HG02981 (cell line): ENCODE data around the gene SMARCD3.

Experiments used
- ATAC-seq: cut with Tn5 transposase; IDR thresholded peaks from one replicate; pipeline ENCODE4 v1.9.1; 2021; ENCODE audit warnings: mild to moderate bottlenecking, moderate library complexity; ENCODE audit not compliant: unreplicated experiment

SMARCD3 gene

GRCh38 chr7:151215396-151215795, 33.1 kb downstream of the SMARCD3 start:
- ATAC-seq: no peak

GRCh38 chr7:151213826-151214225, 34.7 kb downstream of the SMARCD3 start:
- ATAC-seq: no peak

GRCh38 chr7:151212626-151213025, 35.9 kb downstream of the SMARCD3 start:
- no peak for ATAC-seq

DNA sequence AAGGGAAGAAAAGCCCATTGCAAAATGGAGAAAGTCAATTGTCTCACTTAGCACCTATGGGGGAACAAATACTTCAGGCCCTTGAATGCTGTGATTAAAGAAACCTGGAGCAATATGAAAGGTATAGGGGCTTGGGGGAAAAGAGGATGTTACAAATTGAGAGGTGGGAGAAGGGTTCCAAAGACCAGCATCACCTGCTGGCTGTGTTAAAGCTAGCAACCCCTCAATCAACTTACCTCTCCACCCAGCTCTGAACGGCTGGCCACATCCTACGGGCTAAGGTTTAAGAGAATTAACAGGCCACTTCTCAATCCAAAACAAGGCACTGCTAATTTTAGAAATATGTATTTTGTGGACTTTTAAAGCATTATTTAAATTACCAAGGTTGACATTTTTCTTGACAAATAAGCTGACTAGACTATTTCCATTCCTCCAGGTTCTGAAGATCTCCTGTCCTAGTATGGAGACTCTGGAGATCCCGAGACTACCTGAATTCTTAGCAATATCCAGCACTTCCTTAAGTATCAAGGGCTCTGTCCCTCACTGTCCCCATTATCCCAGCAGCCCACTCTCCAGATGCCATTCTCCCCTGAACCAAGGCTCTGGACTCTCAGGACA, 37.2 kb downstream of the SMARCD3 start:
- ATAC-seq: no peak

DNA sequence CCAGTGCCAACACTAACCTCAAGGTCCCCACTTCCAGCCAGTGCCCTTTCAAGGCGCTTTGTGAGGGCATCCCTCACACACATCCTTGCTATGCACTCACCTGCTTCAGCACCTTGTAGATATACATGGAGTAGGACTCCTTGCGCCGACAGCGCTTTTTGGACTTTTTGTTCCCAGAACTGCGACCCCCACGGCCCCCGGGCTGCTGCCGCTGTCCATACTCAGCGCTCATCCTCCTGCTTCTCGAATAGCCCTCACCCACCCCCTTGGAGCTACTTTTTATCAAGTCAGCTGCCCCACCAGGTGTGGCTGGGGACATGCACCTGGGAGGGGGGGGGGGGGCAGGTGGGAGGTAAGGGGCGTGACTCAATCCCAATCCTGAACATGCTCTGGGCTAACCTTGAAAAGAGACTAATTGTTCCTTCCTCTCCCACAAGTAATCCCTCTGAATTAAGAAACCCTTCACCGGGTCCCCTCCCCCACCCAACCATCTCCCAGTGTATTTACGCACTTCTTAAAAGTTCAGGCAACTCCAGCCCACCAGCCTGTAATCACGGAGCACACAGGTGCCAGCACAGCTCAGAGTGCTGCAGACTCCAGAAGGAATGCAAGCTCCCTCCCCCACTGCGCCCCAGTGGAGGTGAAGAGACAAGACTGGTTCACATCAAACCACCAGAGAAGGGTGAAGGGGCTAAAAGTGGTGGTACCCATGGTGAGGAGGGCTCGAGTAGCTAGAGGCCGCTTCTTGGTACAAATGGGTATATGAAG, 38.2 kb downstream of the SMARCD3 start, which contains the start of gene H2BK1:
Gene H2BK1 (minus strand): TSS at position 402 of the 768 bp plus-strand sequence. CDS start 170 bp downstream, at position 232.
- no peak for ATAC-seq

DNA sequence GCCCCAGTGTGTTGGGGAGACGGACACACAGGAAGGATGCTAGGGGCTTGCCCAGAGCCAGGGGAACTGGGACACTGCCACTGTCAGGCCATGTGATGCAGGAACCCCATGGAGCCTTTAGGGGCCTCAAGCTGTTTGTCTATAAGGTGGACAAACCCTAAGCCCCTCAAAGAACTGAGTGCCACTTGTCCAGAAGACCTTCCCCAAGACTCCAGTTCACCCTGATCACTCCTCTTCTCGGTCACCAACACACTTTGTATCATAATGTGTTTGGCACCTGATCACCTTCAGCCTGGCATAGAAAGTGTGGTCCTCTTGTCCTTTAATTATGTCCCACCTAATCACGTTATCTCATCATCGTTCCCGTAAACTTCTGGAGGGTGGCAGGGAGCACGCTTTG, 38.9 kb downstream of the SMARCD3 start:
- no peak for ATAC-seq

DNA sequence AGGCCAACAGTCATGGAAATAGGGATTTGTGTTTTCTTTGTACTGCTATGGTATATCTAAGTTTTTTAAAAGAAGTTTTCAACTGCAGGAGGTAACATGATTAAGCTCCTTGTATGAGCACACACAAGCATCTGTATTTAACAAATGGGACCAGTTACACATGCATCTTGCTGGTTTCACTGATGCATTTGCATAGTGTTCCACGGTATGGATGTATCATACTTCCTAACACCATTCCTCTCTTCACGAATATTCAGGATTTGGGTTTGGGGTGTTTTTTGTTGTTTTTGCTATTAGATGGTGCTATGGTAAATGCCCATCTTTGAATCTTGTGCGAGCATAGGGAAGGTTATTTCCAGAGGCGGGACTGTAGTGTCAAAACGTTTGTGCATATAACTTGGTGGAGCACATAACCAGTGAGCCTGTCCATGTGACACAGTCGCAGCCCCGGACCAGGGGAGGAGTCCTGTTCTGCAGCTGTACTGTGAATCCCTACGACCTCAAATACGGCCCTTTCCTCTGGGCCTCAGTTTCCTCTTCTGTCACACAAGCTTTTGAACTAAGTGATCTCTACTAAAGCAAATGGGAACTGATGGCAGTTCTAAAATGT, 40.1 kb downstream of the SMARCD3 start:
- no peak for ATAC-seq

DNA sequence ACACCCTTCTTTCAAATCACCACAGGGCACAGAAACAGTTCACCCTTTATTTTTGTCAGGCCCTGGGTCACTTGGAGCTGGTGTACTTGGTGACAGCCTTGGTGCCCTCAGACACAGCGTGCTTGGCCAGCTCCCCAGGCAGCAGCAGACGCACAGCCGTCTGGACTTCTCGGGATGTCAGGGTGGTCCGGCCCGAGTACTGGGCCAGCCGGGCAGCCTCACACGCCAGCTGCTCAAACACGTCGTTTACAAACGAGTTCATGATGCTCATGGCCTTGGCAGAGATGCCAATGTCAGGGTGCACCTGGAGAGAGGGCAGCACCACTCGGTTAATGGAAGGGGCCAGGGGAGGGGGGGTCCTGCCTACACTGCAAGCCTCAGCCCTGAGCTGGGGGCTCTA, 40.7 kb downstream of the SMARCD3 start:
- ATAC-seq: no peak

- ATAC-seq: no peak
Observed at GRCh38 chr7:151207315-151207714, 41.2 kb downstream of the SMARCD3 start.

- ATAC-seq: no peak
Observed at GRCh38 chr7:151206914-151207313, 41.6 kb downstream of the SMARCD3 start.

DNA sequence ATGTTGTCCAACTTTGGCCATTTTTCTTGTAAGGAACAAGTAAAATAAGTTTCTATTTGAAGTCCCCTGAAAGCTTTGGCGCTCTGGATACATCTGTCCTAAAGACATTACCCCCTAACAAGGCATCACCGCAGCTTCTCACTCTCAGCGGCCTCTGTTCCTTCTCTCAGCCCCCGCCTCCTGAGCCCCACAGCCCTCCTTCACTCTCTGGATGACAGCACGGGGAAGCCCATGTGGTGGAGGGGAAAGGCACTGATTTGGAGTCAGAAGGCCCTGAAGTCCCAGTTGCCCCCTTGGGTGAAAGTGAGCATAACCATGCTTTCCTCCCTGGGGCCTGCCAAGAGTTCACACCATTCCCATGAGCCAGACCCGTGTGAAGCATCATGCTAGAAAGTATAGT, 42.8 kb downstream of the SMARCD3 start:
- ATAC-seq: no peak

- no peak for ATAC-seq
Observed at GRCh38 chr7:151204383-151205032, 44.0 kb downstream of the SMARCD3 start.

DNA sequence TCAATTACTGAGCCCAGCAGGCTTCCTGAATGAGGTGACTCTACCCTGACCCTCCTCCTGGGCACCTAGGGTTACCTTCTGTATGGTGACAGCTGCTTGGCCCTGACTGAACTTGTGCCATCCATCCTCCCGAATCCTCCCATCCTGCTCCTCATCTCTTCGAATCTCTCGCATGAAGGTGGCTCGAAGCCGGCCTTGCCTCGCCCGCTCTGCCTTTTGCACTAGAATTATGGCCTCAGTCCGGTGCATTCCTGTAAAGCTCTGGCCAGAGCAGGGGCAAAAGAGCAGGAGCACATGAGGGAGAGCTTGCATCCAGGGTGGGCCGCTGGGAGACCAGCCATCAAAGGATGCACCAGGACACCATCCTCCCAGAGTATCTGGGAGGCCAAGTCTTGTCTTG, 45.7 kb downstream of the SMARCD3 start:
- ATAC-seq: no peak

DNA sequence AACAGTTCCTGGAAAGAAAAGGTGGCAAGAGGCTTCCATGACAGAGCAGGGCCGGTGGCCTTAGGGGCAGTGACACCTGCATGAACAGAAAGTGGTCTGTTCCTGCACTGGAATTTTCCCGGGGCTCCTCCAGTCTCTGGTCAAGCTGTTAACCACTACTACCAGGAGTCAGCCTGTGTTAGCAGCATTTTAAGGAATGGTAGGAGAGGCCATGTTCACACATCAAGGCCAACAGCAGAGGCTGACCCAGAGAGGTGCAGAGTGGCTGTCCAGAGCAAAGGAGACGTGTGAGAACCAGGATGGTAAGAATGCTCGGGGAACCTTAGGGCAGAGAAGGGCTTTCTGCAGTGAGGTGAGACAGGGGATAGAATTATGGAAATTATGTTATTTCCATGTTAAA, 46.7 kb downstream of the SMARCD3 start:
- ATAC-seq: no peak

GRCh38 chr7:151201344-151201743, 47.1 kb downstream of the SMARCD3 start:
- no peak for ATAC-seq

- ATAC-seq: no peak
Observed at GRCh38 chr7:151198945-151199848, 49.3 kb downstream of the SMARCD3 start.

GRCh38 chr7:151197932-151198331, 50.6 kb downstream of the SMARCD3 start:
- ATAC-seq: no peak

GRCh38 chr7:151195616-151196450, 52.7 kb downstream of the SMARCD3 start:
- ATAC-seq: no peak

DNA sequence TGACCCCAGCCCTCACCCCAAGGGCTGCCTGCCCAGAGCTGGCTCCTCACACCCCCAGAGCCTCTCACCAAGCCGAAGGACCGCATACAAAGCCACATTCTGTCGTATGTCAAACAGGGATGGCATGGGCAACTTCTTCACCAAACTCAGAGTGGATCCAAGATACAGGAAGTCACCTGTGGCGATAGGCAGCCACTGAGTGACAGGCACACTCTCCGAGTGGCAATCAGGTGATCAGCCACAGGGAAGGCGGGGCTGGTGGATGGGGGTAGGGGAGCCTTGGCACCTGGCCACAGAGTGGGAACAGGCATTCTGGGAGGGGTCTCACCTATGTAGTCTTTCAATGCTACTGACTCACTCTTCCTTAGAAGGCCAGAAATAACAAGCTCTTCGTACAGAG, 54.3 kb downstream of the SMARCD3 start:
- ATAC-seq: no peak
